Measurements from ENCODE around the gene PHF10. TPM values are rescaled to one million over a fixed set of nuclear protein-coding genes. Genes with fewer than 3 reads are reported as not detected.

The PHF10 gene
- total and polyA plus RNA-seq, 2 of the 4 experiments (the other 2 are of a cell fraction) = 7.3 to 15.9 TPM

- DNase-seq = no peak
- H3K14ac ChIP-seq (replicated peaks; ENCODE audit: low read depth, low read length) = no peak overlapping the region
- H3K9ac ChIP-seq (ENCODE audit: low read depth, low read length) = no peak overlapping the region
- no peak overlapping the region for H2BK5ac ChIP-seq (ENCODE audit: low read depth, low read length, poor library complexity, severe bottlenecking)
- no peak overlapping the region for H3K18ac ChIP-seq (ENCODE audit: low read depth, low read length)
- dilution Hi-C loops (cut with HindIII; ENCODE audit: low sequenced_read_pairs, unreplicated experiment) (no loop called here), intact Hi-C loops (cut with micrococcal nuclease) (no loop called here), in situ Hi-C loops (cut with MboI; ENCODE audit: low sequenced_read_pairs) (no loop called here)
- ChIA-PET POLR2A (ENCODE audit: unreplicated experiment) (interaction anchor here (0.6 kb wide), 1 partner anchor 258 kb away, joined by 4 read pairs; no protein-coding TSS in a partner anchor), CTCF (no interaction called here)
- peaks cover 4% of the 10 kb centered on the region for H3K4me1 ChIP-seq (ENCODE audit: control insufficient read depth, insufficient read depth, low read length)
- H2BK15ac ChIP-seq (ENCODE audit: low read depth, low read length) = no peak overlapping the region
- no peak overlapping the region for H3K4me2 ChIP-seq (ENCODE audit: low read depth, low read length)
- H3K27me3 ChIP-seq (ENCODE audit: control insufficient read depth, insufficient read depth, low read length) = no peaks in the 10 kb centered on the region
- peaks cover 7% of the 10 kb centered on the region for H3K9me1 ChIP-seq (ENCODE audit: insufficient read depth, low read length)
- no peak overlapping the region for H4K8ac ChIP-seq (ENCODE audit: low read depth in 2 of 2, low read length in 2 of 2)
- H2AK9ac ChIP-seq (replicated peaks; ENCODE audit: low read depth, low read length, poor library complexity) = no peak overlapping the region
- TF ChIP-seq RAD21 (IDR thresholded peaks at IDR 0.05; ENCODE audit: low read length) (no peak), USF2 (IDR thresholded peaks at IDR 0.05; ENCODE audit: low read depth, low read length) (no peak), MAZ (IDR thresholded peaks at IDR 0.05; ENCODE audit: borderline replicate concordance, low read depth, low read length) (no peak), RCOR1 (IDR thresholded peaks at IDR 0.05; ENCODE audit: insufficient replicate concordance, low read length) (no peak), RFX5 (IDR thresholded peaks at IDR 0.05; ENCODE audit: low read depth, low read length) (no peak), CHD1 (IDR thresholded peaks at IDR 0.05; ENCODE audit: low read depth, low read length) (no peak), SMC3 (IDR thresholded peaks at IDR 0.05; ENCODE audit: low read depth, low read length) (no peak), FOS (IDR thresholded peaks at IDR 0.05; ENCODE audit: low read depth, low read length) (no peak), BHLHE40 (IDR thresholded peaks at IDR 0.05; ENCODE audit: low read depth, low read length) (no peak), MAFK (IDR thresholded peaks at IDR 0.05; ENCODE audit: low read depth, low read length) (no peak), CEBPB (IDR thresholded peaks at IDR 0.05; ENCODE audit: low read depth, low read length) (no peak), CTCF (conservative IDR thresholded peaks at IDR 0.05; ENCODE audit: low read depth, low read length) (no peak), NFE2L2 (IDR thresholded peaks at IDR 0.05; ENCODE audit: low read depth, low read length) (no peak), MXI1 (IDR thresholded peaks at IDR 0.05; ENCODE audit: borderline replicate concordance, low read depth, low read length) (no peak), ELK1 (IDR thresholded peaks at IDR 0.05; ENCODE audit: borderline replicate concordance, low read depth, low read length) (no peak), POLR2A (IDR thresholded peaks at IDR 0.05; ENCODE audit: low read depth, low read length) (no peak)
- no peak overlapping the region for H3K4ac ChIP-seq (ENCODE audit: low read depth, low read length)
- peaks cover 5% of the 10 kb centered on the region for H3K9me3 ChIP-seq (ENCODE audit: control insufficient read depth, insufficient read depth, low read length)
- no peak for ATAC-seq (ENCODE audit: low read depth)
- H3K56ac ChIP-seq (ENCODE audit: extremely low read depth, insufficient read depth, low read length) = no peak overlapping the region
- no peak overlapping the region for H2AK5ac ChIP-seq (ENCODE audit: low read depth, low read length)
- peaks cover 16% of the 10 kb centered on the region for H3K36me3 ChIP-seq (ENCODE audit: control insufficient read depth, insufficient read depth, low read length)
- no peak overlapping the region for H4K91ac ChIP-seq (ENCODE audit: insufficient read depth, low read depth, low read length)
- peaks cover 3% of the 10 kb centered on the region; the same call in 1 of the 2 replicates for H4K20me1 ChIP-seq (ENCODE audit: insufficient read depth, low read length)
- no peak overlapping the region for H3K23ac ChIP-seq (ENCODE audit: low read depth, low read length)
- H4K5ac ChIP-seq (ENCODE audit: low read depth, low read length) = no peak overlapping the region
- H3K27ac ChIP-seq (ENCODE audit: insufficient read depth, low read length) = no peak overlapping the region
- no CpG with 5 or more reads among the region's 2 CpGs for WGBS, 2 experiments (ENCODE audit: extremely low coverage in 2 of 2, insufficient read length in 1 of 2)
- no TSS peak for BruUV-seq (replicated peaks)
- no peak overlapping the region for H3K4me3 ChIP-seq (ENCODE audit: insufficient read depth, low read depth, low read length)
- H2BK20ac ChIP-seq (ENCODE audit: low read depth, low read length) = no peak overlapping the region
- no peak overlapping the region for H2BK120ac ChIP-seq (ENCODE audit: low read depth, low read length)
- H3K79me1 ChIP-seq (ENCODE audit: low read depth in 1 of 2, low read length in 2 of 2) = peaks cover 22 to 28% of the 10 kb centered on the region in 2 experiments
- H2AFZ ChIP-seq (replicated peaks; ENCODE audit: low read length, poor library complexity) = no peak overlapping the region
These were observed 38.4 kb downstream of the PHF10 start for GRCh38 chr6:169685860-169686259.

Measured in IMR-90 (cell line).